SK-N-MC (cell line): ENCODE results near the gene CNMD.

Experiments used
- EZH2 ChIP-seq: fragments of 200-600 bp; sonication (generic); IDR thresholded peaks from one replicate; pipeline ENCODE4 v1.6.1; 2017; ENCODE audit warnings: antibody characterized with exemption
- POLR2AphosphoS5 ChIP-seq: IDR thresholded peaks from 2 replicates; pipeline ENCODE4 v1.6.1; 2012; ENCODE audit warnings: mild to moderate bottlenecking, low read depth, low read length, borderline replicate concordance

DNA sequence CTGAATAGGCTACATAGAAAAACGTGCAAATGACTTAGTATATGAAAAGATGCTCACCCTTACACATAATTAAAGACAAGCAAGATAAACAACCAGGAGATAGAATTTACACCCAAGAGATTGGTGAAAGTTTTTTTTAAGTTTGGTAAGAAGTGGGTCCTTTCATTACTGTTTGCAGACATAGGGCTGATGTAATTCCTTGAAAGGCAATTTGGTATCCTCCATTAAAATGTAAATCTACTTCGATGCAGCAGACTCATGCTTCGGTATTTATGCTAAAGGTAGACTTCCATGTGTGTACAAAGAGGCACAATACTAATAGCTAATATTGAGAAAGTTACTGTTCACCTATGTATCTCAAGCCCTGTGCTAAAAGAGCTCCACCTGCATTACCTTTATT lies 33.5 kb downstream of the CNMD start:
- TF ChIP-seq EZH2 (no peak), POLR2AphosphoS5 (no peak)
